ENCODE results near the gene GRM8.

Gene GRM8

GRCh38 chr7:126843336-126843735 lies 409.4 kb downstream of the GRM8 start:
- no peak for TF ChIP-seq OSR1 (CRISPR knock-in tag; IDR thresholded peaks at IDR 0.05)
- TF ChIP-seq GLIS3 (CRISPR knock-in tag; IDR thresholded peaks at IDR 0.05) = no peak
- no peak for TF ChIP-seq ZC3H10 (CRISPR knock-in tag; IDR thresholded peaks at IDR 0.05)
- no peak for TF ChIP-seq ZNF8 (CRISPR knock-in tag; IDR thresholded peaks at IDR 0.05)
- no peak for TF ChIP-seq ZNF565 (CRISPR knock-in tag; conservative IDR thresholded peaks at IDR 0.05; ENCODE audit: low read depth)
- TF ChIP-seq RARB (CRISPR knock-in tag; IDR thresholded peaks at IDR 0.05) = no peak
- no peak for TF ChIP-seq CSRNP3 (CRISPR knock-in tag; IDR thresholded peaks at IDR 0.05)
- no peak for TF ChIP-seq BACH2 (CRISPR knock-in tag; IDR thresholded peaks at IDR 0.05; ENCODE audit: borderline replicate concordance)
- TF ChIP-seq CREB5 (CRISPR knock-in tag; IDR thresholded peaks at IDR 0.05; ENCODE audit: low read depth) = no peak
- no peak for TF ChIP-seq POU6F1 (CRISPR knock-in tag; IDR thresholded peaks at IDR 0.05; ENCODE audit: borderline replicate concordance, low read depth)
- no peak for TF ChIP-seq ISL1 (CRISPR knock-in tag; IDR thresholded peaks at IDR 0.05)
- TF ChIP-seq ESRRG (CRISPR knock-in tag; IDR thresholded peaks at IDR 0.05) = no peak
- no peak for TF ChIP-seq TSHZ2 (CRISPR knock-in tag; IDR thresholded peaks at IDR 0.05)
- ATAC-seq = no peak

- ATAC-seq = no peak
- TF ChIP-seq ZNF70 (CRISPR knock-in tag; IDR thresholded peaks at IDR 0.05) (no peak), ESRRG (CRISPR knock-in tag; IDR thresholded peaks at IDR 0.05) (no peak), ZC3H10 (CRISPR knock-in tag; IDR thresholded peaks at IDR 0.05) (no peak), GLIS3 (CRISPR knock-in tag; IDR thresholded peaks at IDR 0.05) (no peak), BACH2 (CRISPR knock-in tag; IDR thresholded peaks at IDR 0.05; ENCODE audit: borderline replicate concordance) (no peak), TSHZ2 (CRISPR knock-in tag; IDR thresholded peaks at IDR 0.05) (no peak), POU6F1 (CRISPR knock-in tag; IDR thresholded peaks at IDR 0.05; ENCODE audit: borderline replicate concordance, low read depth) (no peak), TOX (CRISPR knock-in tag; IDR thresholded peaks at IDR 0.05; ENCODE audit: borderline replicate concordance) (no peak), ARNTL (CRISPR knock-in tag; IDR thresholded peaks at IDR 0.05; ENCODE audit: borderline replicate concordance, low read depth) (no peak), PPARA (CRISPR knock-in tag; IDR thresholded peaks at IDR 0.05; ENCODE audit: borderline replicate concordance) (no peak), ZFP30 (CRISPR knock-in tag; IDR thresholded peaks at IDR 0.05) (no peak), TCF4 (CRISPR knock-in tag; IDR thresholded peaks at IDR 0.05; ENCODE audit: borderline replicate concordance) (no peak), ZNF8 (CRISPR knock-in tag; IDR thresholded peaks at IDR 0.05) (no peak), CSRNP3 (CRISPR knock-in tag; IDR thresholded peaks at IDR 0.05) (no peak), CSDC2 (CRISPR knock-in tag; IDR thresholded peaks at IDR 0.05) (no peak), RARB (CRISPR knock-in tag; IDR thresholded peaks at IDR 0.05) (no peak), ISL1 (CRISPR knock-in tag; IDR thresholded peaks at IDR 0.05) (no peak), OSR1 (CRISPR knock-in tag; IDR thresholded peaks at IDR 0.05) (no peak), SNAI2 (CRISPR knock-in tag; IDR thresholded peaks at IDR 0.05) (no peak)
Measured at GRCh38 chr7:126842451-126842850, 410.3 kb downstream of the GRM8 start.
